OCI-LY1 (cell line): ENCODE measurements around the gene SLC28A1.

Experiments
- CTCF ChIP-seq: fragments of 200-600 bp; sonication (generic), shearing (Covaris generic); IDR thresholded peaks from 2 replicates; pipeline ENCODE4 v1.5.1; 2017; ENCODE audit warnings: mild to moderate bottlenecking, antibody characterized with exemption, low read length, moderate library complexity, mixed read lengths
- EZH2 ChIP-seq: fragments of 200-600 bp; sonication (generic), shearing (Covaris generic); IDR thresholded peaks from 2 replicates; pipeline ENCODE4 v1.8.0; 2017; ENCODE audit warnings: borderline replicate concordance, mixed run types, mild to moderate bottlenecking, antibody characterized with exemption, low read length, moderate library complexity, mixed read lengths

- no peak for TF ChIP-seq CTCF
- no peak for TF ChIP-seq EZH2
Measured at GRCh38 chr15:84950570-84951111, 66.2 kb downstream of the SLC28A1 start.
